Measurements from ENCODE around the gene CSNK2A2. TPM values are rescaled to one million over a fixed set of nuclear protein-coding genes. Genes with fewer than 3 reads are reported as not detected.

Gene CSNK2A2
- total and polyA plus RNA-seq, 8 donors = 55.5 to 84.6 (median 73.8) TPM

GRCh38 chr16:58194790-58195189 is 3.1 kb downstream of the CSNK2A2 start:
- Histone ChIP-seq H3K4me3 (no peak overlapping the region), H3K36me3 (peaks cover 0 to 49% of the 10 kb centered on the region in 2 donors), H3K9me3 (no peaks in the 10 kb centered on the region), H3K27me3 (no peaks in the 10 kb centered on the region), H3K4me1 (peaks cover 7 to 33% of the 10 kb centered on the region in 2 donors), H3K27ac (no peak overlapping the region)
- DNase-seq (no peak), ATAC-seq (no peak)
- TF ChIP-seq, protein P1, sequence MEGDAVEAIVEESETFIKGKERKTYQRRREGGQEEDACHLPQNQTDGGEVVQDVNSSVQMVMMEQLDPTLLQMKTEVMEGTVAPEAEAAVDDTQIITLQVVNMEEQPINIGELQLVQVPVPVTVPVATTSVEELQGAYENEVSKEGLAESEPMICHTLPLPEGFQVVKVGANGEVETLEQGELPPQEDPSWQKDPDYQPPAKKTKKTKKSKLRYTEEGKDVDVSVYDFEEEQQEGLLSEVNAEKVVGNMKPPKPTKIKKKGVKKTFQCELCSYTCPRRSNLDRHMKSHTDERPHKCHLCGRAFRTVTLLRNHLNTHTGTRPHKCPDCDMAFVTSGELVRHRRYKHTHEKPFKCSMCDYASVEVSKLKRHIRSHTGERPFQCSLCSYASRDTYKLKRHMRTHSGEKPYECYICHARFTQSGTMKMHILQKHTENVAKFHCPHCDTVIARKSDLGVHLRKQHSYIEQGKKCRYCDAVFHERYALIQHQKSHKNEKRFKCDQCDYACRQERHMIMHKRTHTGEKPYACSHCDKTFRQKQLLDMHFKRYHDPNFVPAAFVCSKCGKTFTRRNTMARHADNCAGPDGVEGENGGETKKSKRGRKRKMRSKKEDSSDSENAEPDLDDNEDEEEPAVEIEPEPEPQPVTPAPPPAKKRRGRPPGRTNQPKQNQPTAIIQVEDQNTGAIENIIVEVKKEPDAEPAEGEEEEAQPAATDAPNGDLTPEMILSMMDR (IDR thresholded peaks at IDR 0.05) = no peak
- intact Hi-C loops (cut with DNase I) = loop anchor here in 1 of 2 donors (5.0 kb wide), 1 partner anchor 172 kb away; no protein-coding TSS in a partner anchor

DNA sequence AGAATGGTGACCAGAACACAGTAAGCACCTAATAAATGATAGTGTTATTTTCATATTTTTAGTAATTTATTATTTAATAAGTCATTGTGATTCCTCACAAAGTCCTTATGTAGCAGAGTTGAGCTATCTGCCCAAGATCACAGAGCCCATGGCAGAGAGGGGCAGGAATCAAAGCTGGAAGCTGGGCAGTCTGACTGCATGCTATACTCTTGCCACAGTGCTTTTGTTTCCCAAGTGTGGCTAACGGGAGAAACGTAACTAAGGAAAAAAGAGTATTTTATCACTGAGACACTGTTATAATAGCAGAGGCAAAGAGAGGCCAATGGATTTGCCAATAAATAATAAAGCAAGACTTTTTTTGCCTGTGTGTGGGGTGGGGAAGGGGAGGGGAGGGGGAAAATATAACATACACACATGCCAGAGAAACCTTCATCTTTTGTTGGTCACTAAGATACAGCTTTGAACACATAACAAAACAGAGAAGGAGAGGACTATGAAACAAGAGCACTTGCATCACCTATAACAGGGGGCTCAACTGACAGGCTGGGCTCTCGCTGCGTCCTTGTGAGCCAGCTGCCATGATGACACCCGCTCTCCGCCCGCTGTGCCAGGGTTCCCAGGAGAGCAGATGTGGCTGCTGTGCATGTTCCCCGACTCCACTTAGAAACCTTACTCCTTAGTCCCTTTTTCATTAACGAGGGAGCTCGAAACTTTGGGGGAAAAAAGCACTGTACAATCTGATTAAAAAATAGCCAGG is 10.1 kb downstream of the CSNK2A2 start:
- TF ChIP-seq, protein P1 (IDR thresholded peaks at IDR 0.05) = no peak
- peak; percentile 6 for ATAC-seq
- no peaks in the 10 kb centered on the region for H3K9me3 ChIP-seq
- peaks cover 0 to 14% of the 10 kb centered on the region in 2 donors for H3K4me1 ChIP-seq
- H3K27me3 ChIP-seq = no peaks in the 10 kb centered on the region
- peaks cover 0 to 92% of the 10 kb centered on the region in 2 donors for H3K36me3 ChIP-seq
- intact Hi-C loops (cut with DNase I) = no loop called here
- DNase-seq = no peak
- peak overlapping the region in 1 of 2 donors; percentile 9 for H3K27ac ChIP-seq
- no peak overlapping the region for H3K4me3 ChIP-seq

GRCh38 chr16:58187092-58187491 is 10.8 kb downstream of the CSNK2A2 start:
- peaks cover 0 to 92% of the 10 kb centered on the region in 2 donors for H3K36me3 ChIP-seq
- no peak overlapping the region for H3K4me3 ChIP-seq
- H3K27me3 ChIP-seq = no peaks in the 10 kb centered on the region
- peaks cover 0 to 8% of the 10 kb centered on the region in 2 donors for H3K4me1 ChIP-seq
- TF ChIP-seq, protein P1 (IDR thresholded peaks at IDR 0.05) = no peak
- H3K9me3 ChIP-seq = no peaks in the 10 kb centered on the region
- ATAC-seq = no peak
- no peak for DNase-seq
- intact Hi-C loops (cut with DNase I) = no loop called here
- H3K27ac ChIP-seq = peak overlapping the region in 1 of 2 donors; percentile 9

GRCh38 chr16:58186176-58186944 is 11.5 kb downstream of the CSNK2A2 start:
- peak; percentile 80 for ATAC-seq
- Histone ChIP-seq H3K27me3 (no peaks in the 10 kb centered on the region), H3K9me3 (no peaks in the 10 kb centered on the region), H3K27ac (peak overlapping the region in 1 of 2 donors; percentile 9), H3K4me1 (peaks cover 0 to 8% of the 10 kb centered on the region in 2 donors), H3K36me3 (peaks cover 0 to 92% of the 10 kb centered on the region in 2 donors), H3K4me3 (no peak overlapping the region)
- no peak for DNase-seq
- TF ChIP-seq, protein P1 (IDR thresholded peaks at IDR 0.05) = no peak
- intact Hi-C loops (cut with DNase I) = no loop called here

GRCh38 chr16:58177353-58177710 is 20.6 kb downstream of the CSNK2A2 start:
- intact Hi-C loops (cut with DNase I) = no loop called here
- no peak for ATAC-seq
- Histone ChIP-seq H3K9me3 (no peaks in the 10 kb centered on the region), H3K4me1 (no peaks in the 10 kb centered on the region), H3K27ac (no peak overlapping the region), H3K4me3 (no peak overlapping the region), H3K36me3 (peaks cover 0 to 66% of the 10 kb centered on the region in 2 donors), H3K27me3 (no peaks in the 10 kb centered on the region)
- TF ChIP-seq, protein P1 (IDR thresholded peaks at IDR 0.05) = no peak
- no peak for DNase-seq
